GM18505 (cell line): Measurements from ENCODE around the gene CLDN24.

Experiments used
- ATAC-seq: cut with Tn5 transposase; IDR thresholded peaks from one replicate; pipeline ENCODE4 v1.9.1; 2021; ENCODE audit not compliant: unreplicated experiment
- POLR2A ChIP-seq: IDR thresholded peaks from 4 replicates; pipeline ENCODE4 v1.6.1; 2011; ENCODE audit warnings: borderline replicate concordance; ENCODE audit not compliant: insufficient read depth, insufficient read length; ENCODE audit errors: extremely low read depth

The CLDN24 gene

DNA sequence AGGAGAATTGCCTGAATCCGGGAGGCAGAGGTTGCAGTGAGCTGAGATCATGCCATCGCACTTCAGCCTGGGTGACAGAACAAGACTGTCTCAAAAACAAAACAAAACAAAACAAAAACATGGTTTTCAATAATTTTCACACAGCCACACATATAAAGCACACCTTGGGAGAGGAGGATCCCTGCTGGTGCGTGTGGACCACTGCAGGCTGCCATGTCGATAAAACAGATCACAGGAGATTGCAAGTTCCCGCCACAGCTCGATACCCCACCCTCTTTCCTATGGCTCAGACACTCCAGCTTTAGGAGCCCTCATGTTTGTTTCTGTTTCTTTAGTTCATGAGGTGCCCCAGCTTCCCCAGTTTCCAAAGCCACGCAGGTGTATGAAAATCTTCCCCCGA, 31.3 kb upstream of the CLDN24 start:
- no peak for TF ChIP-seq POLR2A
- ATAC-seq, result no peak

- TF ChIP-seq POLR2A, result no peak
These were observed 30.3 kb upstream of the CLDN24 start for GRCh38 chr4:183352546-183352945.

GRCh38 chr4:183350317-183351071, 28.3 kb upstream of the CLDN24 start:
- ATAC-seq, result no peak

More at GRCh38 chr4:183352546-183352945, 30.3 kb upstream of the CLDN24 start:
- no peak for ATAC-seq

DNA sequence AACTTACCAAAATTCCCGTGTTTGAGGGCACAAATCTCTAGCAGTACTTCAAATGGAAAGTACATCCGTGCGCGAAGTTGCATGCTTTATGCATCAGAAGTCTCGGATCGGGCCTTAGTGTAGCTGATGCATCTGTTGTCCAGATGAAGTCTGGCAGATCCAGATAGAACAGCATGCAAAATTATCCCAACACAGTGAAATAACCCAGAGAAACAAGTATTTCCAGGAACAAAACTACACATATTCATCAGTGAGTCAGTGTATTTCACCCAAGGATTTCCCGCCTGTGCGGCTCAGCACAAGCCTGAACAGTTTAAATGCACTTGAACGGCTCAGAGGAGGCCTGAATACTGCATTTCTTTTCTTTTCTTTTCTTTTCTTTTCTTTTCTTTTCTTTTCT, 27.4 kb upstream of the CLDN24 start:
- ATAC-seq, result no peak
- TF ChIP-seq POLR2A, result no peak

More at GRCh38 chr4:183350317-183351071, 28.3 kb upstream of the CLDN24 start:
- no peak for TF ChIP-seq POLR2A

DNA sequence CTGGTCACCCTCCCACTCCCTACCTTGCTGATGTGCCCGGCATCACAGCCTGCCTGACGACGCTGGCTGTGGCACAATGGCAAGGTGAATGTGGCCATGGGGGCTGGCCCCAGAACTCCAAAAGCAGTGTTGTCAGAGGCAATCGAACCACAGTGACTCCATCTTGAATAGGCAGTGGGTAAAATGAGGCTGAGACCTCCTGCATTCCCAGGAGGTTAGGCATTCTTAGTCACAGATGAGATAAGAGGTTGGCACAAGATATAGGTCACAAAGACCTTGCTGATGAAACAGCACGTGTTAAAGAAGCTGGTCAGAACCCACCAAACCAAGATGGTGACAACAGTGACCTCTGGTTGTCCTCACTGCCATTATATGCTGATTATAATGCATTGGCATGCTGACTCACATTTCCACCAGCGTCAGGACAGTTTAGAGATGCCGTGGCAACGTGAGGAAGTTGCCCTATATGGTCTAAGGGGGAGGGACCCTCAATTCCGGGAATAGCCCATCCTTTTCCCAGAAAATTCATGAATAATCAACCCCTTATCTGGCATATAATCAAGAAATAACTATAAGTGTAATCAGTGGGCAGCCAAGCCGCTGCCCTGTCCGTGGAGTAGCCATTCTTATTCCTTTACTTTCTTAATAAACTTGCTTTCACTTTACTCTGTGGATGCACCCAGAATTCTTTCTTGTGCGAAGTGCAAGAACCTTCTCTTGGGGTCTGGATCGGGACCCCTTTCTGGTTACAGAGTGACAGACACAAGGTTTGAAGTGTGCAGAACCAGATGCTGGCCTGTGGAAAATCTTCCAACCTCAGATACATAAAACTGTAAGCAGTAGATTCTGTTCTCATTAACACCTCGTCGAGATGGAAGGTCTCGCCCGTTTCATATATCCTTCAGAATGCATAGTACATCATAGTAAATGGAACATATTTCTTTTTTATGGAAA, 26.8 kb upstream of the CLDN24 start:
- no peak for TF ChIP-seq POLR2A

DNA sequence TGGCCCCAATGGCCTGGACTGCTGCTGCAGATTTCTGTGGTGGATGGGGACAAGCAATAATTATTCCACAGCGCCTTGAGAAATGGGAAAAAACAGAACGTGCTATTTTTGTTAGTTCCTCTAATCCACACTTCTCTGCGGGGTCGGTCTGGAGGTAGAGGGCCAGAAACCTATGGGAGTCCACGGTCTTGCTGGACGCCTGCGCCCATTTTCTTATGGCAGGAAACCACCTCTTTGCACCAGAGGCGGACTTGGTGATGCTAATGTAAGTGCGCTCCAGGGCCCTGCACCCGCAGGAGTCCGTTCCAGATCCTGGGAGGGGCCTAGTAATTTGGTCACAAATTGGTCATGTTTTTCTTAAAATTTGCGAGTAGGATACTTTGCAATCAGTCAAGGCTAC, 25.9 kb upstream of the CLDN24 start:
- ATAC-seq, result no peak
- no peak for TF ChIP-seq POLR2A

More for the DNA sequence above, 26.8 kb upstream of the CLDN24 start:
- no peak for ATAC-seq

GRCh38 chr4:183347566-183347965, 25.3 kb upstream of the CLDN24 start:
- ATAC-seq, result no peak

DNA sequence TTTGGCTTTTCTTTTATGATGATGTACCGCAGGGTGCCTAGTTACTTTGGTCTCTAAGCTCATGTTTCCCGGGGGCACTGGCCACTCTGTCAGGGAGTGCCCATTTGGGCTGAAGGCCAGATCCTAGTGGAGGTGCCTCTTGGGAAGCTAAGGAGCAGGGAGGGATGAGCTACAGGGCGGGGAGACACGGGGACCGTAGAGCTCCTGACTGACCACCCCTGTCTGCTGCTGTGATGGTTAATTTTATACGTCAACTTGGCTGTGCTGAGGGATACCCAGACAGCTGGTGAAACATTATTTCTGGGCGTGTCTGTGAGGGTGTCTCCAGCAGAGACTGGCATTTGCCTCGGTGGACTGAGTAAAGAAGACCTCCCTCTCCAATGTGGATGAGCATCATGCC, 24.9 kb upstream of the CLDN24 start:
- TF ChIP-seq POLR2A, result no peak
- ATAC-seq, result no peak

More at GRCh38 chr4:183347566-183347965, 25.3 kb upstream of the CLDN24 start:
- no peak for TF ChIP-seq POLR2A

GRCh38 chr4:183345261-183345660, 23.0 kb upstream of the CLDN24 start:
- no peak for ATAC-seq
- TF ChIP-seq POLR2A, result no peak

DNA sequence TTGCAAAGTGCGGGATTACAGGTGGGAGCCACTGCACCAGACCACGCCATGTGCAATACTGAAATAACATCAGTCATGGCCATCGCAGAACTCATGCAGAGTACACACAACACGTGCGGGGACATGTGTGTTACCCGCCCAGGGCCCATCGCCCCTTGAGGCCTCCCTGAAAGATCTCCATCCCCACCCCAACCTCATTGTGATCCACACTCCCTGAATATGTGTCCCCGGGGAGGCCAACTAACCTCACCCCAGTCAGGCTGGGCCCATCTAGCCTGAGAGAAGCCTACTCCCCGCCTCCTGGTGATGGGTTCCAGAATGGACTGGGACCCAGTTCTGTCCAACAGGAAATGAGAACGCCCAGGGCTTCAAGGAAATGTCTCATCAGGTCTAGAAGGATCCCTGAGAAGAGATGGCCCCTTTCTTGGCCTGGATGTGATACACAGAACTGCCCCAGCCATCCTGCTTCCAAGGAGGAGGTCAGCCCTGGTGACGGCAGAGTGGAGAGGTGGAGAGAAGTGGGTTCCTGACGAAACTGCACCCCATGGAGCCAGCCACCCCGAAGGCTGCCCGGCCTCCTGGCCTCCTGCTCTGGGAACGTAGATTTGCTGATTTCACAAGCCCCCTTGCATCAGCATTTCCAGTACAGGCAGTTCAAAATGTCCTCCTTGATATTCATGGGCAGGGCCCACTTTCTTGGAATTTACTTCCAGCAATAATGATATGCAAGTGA, 22.5 kb upstream of the CLDN24 start:
- TF ChIP-seq POLR2A, result no peak
- no peak for ATAC-seq

- no peak for TF ChIP-seq POLR2A
- ATAC-seq, result no peak
These were observed 21.5 kb upstream of the CLDN24 start for GRCh38 chr4:183343730-183344129.

- TF ChIP-seq POLR2A, result no peak
- ATAC-seq, result no peak
These were observed 20.6 kb upstream of the CLDN24 start for GRCh38 chr4:183342541-183343533.
